Panc1 (cell line): ENCODE data around the gene SCN7A.

Experiments used
- CTCF ChIP-seq: fragments of 450-650 bp; IDR thresholded peaks from 2 replicates; pipeline ENCODE4 v1.5.1; 2017; ENCODE audit warnings: mild to moderate bottlenecking
- POLR2AphosphoS5 ChIP-seq: IDR thresholded peaks from 2 replicates; pipeline ENCODE4 v1.6.1; 2012; ENCODE audit warnings: mild to moderate bottlenecking, low read depth, low read length, moderate library complexity

GRCh38 chr2:166463640-166464039 is 30.4 kb downstream of the SCN7A start:
- TF ChIP-seq POLR2AphosphoS5 (no peak), CTCF (no peak)
